ENCODE data around the gene SNORC.

Gene SNORC

DNA sequence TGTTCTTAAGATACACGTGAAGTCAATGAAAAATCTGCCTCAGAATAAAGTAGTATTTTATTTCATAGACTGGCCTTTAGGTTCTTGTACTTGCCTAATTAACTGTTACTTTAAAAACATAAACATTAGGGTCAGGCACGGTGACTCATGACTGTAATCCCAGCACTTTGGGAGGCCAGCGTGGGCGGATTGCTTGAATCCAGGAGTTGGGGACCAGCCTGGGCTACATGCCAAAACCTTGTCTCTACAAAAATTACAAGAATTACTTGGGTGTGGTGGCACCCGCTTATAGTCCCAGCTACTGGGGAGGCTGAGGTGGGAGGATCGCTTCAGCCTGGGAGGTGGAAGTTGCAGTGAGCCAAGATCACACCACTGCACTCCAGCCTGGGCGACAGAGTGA lies 16.0 kb upstream of the SNORC start:
- Histone ChIP-seq H3K27ac (ENCODE audit: low read depth, low read length) (no peak overlapping the region), H3K4me3 (ENCODE audit: low read length) (no peak overlapping the region), H3K9me3 (ENCODE audit: control insufficient read depth, insufficient read depth, low read length) (no peaks in the 10 kb centered on the region), H4K20me1 (ENCODE audit: control insufficient read depth, insufficient read depth, low read depth, low read length) (no peaks in the 10 kb centered on the region), H3K27me3 (ENCODE audit: control insufficient read depth, low read length) (no peaks in the 10 kb centered on the region), H3K4me2 (ENCODE audit: low read length) (no peak overlapping the region), H3K79me2 (ENCODE audit: control insufficient read depth, low read length) (no peaks in the 10 kb centered on the region), H3K9me2 (replicated peaks; ENCODE audit: control insufficient read depth, low read length) (no peaks in the 10 kb centered on the region), H3K36me3 (ENCODE audit: control insufficient read depth, low read length) (peaks cover 62% of the 10 kb centered on the region), H3K4me1 (ENCODE audit: control insufficient read depth, low read length) (peaks cover 3% of the 10 kb centered on the region; the same call in 1 of the 2 replicates), H3F3A (ENCODE audit: control insufficient read depth, insufficient read depth) (no peaks in the 10 kb centered on the region)
- TF ChIP-seq, protein P1, sequence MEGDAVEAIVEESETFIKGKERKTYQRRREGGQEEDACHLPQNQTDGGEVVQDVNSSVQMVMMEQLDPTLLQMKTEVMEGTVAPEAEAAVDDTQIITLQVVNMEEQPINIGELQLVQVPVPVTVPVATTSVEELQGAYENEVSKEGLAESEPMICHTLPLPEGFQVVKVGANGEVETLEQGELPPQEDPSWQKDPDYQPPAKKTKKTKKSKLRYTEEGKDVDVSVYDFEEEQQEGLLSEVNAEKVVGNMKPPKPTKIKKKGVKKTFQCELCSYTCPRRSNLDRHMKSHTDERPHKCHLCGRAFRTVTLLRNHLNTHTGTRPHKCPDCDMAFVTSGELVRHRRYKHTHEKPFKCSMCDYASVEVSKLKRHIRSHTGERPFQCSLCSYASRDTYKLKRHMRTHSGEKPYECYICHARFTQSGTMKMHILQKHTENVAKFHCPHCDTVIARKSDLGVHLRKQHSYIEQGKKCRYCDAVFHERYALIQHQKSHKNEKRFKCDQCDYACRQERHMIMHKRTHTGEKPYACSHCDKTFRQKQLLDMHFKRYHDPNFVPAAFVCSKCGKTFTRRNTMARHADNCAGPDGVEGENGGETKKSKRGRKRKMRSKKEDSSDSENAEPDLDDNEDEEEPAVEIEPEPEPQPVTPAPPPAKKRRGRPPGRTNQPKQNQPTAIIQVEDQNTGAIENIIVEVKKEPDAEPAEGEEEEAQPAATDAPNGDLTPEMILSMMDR (IDR thresholded peaks at IDR 0.05; ENCODE audit: low read depth, low read length, poor library complexity, severe bottlenecking): no peak
- no peak for TF ChIP-seq EZH2phosphoT487 (IDR thresholded peaks at IDR 0.05; ENCODE audit: borderline replicate concordance, low read length)

DNA sequence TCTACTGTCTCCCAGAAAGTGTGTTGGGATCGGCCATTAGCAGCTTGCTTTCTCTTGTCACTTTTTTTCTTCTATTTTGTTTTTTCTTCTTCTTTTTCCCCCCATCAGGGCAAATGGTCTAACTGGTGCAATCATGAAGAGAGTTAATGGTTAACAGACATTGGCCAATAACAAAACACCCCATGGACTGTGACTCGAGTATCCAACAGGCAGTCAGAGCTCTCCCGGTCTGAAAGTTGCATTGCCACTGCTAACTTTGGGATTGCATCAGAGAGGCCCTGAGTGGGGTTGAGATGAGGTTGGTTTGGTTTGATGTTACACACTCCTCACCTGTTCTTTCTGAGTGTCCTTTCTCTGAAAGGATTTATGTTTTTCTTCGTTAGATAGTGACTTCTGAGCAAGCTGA lies 12.9 kb upstream of the SNORC start:
- TF ChIP-seq EZH2phosphoT487 (IDR thresholded peaks at IDR 0.05; ENCODE audit: borderline replicate concordance, low read length): no peak
- TF ChIP-seq, protein P1 (IDR thresholded peaks at IDR 0.05; ENCODE audit: low read depth, low read length, poor library complexity, severe bottlenecking): no peak
- Histone ChIP-seq H3K9me2 (replicated peaks; ENCODE audit: control insufficient read depth, low read length) (no peaks in the 10 kb centered on the region), H3K27me3 (ENCODE audit: control insufficient read depth, low read length) (no peaks in the 10 kb centered on the region), H3K4me3 (ENCODE audit: low read length) (no peak overlapping the region), H4K20me1 (ENCODE audit: control insufficient read depth, insufficient read depth, low read depth, low read length) (no peaks in the 10 kb centered on the region), H3K4me1 (ENCODE audit: control insufficient read depth, low read length) (peaks cover 3% of the 10 kb centered on the region; the same call in 1 of the 2 replicates), H3F3A (ENCODE audit: control insufficient read depth, insufficient read depth) (no peaks in the 10 kb centered on the region), H3K27ac (ENCODE audit: low read depth, low read length) (no peak overlapping the region), H3K9me3 (ENCODE audit: control insufficient read depth, insufficient read depth, low read length) (no peaks in the 10 kb centered on the region), H3K36me3 (ENCODE audit: control insufficient read depth, low read length) (peaks cover 42% of the 10 kb centered on the region), H3K4me2 (ENCODE audit: low read length) (no peak overlapping the region), H3K79me2 (ENCODE audit: control insufficient read depth, low read length) (no peaks in the 10 kb centered on the region)

DNA sequence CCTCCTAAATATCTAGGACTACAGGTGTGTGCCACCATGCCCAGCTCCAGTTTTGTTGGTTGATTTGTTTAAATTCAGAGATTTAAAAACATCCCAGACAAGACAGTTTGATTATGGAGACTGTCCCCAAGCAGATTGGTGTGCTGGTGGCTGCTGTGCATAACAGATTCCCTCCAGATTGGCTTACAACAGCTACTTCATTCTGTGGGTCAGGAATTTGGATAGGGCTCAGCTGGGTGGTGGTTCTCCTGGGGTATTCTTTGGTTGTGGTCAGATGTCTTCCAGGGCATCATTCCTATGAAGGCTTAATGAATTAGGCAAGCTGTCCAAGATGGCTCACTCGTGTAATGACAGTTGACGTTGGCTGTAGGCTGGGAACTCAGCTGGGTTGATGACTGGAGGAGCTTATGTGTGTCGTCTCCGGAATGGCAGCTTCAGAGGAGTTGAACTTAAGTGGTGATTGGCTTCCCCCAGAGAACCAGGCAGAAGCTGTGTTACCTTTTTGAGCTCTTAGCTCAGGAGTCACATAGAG lies 10.6 kb upstream of the SNORC start:
- H3K4me3 ChIP-seq (ENCODE audit: low read length): no peak overlapping the region
- H3K79me2 ChIP-seq (ENCODE audit: control insufficient read depth, low read length): no peaks in the 10 kb centered on the region
- H3K4me1 ChIP-seq (ENCODE audit: control insufficient read depth, low read length): no peaks in the 10 kb centered on the region
- H3K27ac ChIP-seq (ENCODE audit: low read depth, low read length): no peak overlapping the region
- H3F3A ChIP-seq (ENCODE audit: control insufficient read depth, insufficient read depth): 0 out of 2 replicates have a peak, but pooled peaks cover 3% of the 10 kb centered on the region
- H3K9me2 ChIP-seq (replicated peaks; ENCODE audit: control insufficient read depth, low read length): no peaks in the 10 kb centered on the region
- H4K20me1 ChIP-seq (ENCODE audit: control insufficient read depth, insufficient read depth, low read depth, low read length): no peaks in the 10 kb centered on the region
- TF ChIP-seq, protein P1 (IDR thresholded peaks at IDR 0.05; ENCODE audit: low read depth, low read length, poor library complexity, severe bottlenecking): no peak
- TF ChIP-seq EZH2phosphoT487 (IDR thresholded peaks at IDR 0.05; ENCODE audit: borderline replicate concordance, low read length): no peak
- no peak overlapping the region for H3K4me2 ChIP-seq (ENCODE audit: low read length)
- H3K27me3 ChIP-seq (ENCODE audit: control insufficient read depth, low read length): no peaks in the 10 kb centered on the region
- no peaks in the 10 kb centered on the region for H3K9me3 ChIP-seq (ENCODE audit: control insufficient read depth, insufficient read depth, low read length)
- peaks cover 29% of the 10 kb centered on the region for H3K36me3 ChIP-seq (ENCODE audit: control insufficient read depth, low read length)

All from DOHH2 (cell line).